Dermis microvascular lymphatic vessel endothelial cell (primary cell): Measurements from ENCODE around the gene KHNYN. TPM values are rescaled to one million over a fixed set of nuclear protein-coding genes. Genes with fewer than 3 reads are reported as not detected.

Experiments
- DNase-seq, 2 donors: peaks; one replicate each; pipeline versions ENCODE4 v3.0.0 to v3.0.0-alpha.2; 2010; ENCODE audit warnings: low read depth in 2 of 2
- total RNA-seq: library from RNA; depleted of rRNA; stranded (reverse); fragments of >200 nt; gene quantifications from 2 replicates; pipeline ENCODE4 v1.2.1, GENCODE V29; 2014

KHNYN gene
- total RNA-seq, 1 donor from 2014 or later: 36.2 TPM

GRCh38 chr14:24422261-24422660 lies 7.5 kb upstream of the KHNYN start:
- DNase-seq: no peak

GRCh38 chr14:24422694-24423601 lies 6.8 kb upstream of the KHNYN start:
- no peak for DNase-seq

DNA sequence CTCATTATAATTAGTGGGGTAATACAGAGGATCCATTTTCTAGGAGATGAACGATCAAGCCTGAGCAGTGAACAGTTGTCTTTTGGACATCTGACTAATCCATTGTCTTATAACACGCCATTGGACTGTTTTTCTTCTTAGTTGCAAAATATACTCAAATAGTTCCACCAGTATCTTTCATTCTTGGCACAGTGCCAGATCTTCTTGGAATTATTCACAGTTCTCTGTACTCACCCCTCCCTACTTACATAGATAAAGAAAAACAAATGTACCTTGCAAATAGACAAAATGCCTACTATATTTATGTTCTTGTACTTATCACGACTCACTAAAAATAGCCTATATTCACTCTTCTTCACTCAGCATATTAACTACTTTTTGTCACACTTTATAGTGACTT lies 4.0 kb upstream of the KHNYN start:
- peak; percentile 37 to 88 for DNase-seq

DNA sequence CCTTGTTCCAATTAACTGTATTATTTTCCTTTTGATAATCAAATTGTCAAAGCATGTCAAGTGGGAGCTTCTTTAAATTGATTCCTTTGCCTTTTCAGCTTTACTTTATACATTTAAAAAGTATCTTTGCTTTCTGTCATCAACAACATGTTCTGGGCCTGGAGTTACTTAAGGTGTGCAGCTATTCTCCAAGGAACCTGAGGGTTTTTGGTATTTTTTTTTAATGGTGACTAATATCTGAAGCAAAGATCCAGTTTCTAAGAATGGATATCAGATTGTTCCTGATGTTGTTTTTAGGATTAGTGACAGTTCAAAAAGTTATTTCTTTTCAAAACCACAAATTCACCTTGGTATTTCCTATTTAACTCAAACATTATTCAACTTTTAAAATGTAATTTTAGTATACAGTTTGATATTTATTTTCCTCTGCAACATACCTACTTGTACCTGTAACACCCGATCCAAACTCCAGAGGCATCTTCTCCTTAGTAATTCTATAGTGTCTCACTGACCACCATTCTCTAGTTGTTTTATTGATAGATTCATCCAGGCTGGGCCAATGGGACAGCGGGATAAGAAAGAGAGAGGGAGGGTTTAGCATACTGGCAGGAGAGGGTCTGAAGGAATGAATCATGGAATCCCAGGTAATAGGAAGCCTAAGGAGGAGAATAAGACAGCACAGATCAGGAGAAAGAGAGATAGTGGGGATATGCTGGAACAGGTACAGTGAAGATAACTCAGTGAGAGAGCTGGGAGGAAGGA lies 3.4 kb upstream of the KHNYN start:
- no peak for DNase-seq

GRCh38 chr14:24426912-24427536 lies 2.7 kb upstream of the KHNYN start:
- no peak for DNase-seq

DNA sequence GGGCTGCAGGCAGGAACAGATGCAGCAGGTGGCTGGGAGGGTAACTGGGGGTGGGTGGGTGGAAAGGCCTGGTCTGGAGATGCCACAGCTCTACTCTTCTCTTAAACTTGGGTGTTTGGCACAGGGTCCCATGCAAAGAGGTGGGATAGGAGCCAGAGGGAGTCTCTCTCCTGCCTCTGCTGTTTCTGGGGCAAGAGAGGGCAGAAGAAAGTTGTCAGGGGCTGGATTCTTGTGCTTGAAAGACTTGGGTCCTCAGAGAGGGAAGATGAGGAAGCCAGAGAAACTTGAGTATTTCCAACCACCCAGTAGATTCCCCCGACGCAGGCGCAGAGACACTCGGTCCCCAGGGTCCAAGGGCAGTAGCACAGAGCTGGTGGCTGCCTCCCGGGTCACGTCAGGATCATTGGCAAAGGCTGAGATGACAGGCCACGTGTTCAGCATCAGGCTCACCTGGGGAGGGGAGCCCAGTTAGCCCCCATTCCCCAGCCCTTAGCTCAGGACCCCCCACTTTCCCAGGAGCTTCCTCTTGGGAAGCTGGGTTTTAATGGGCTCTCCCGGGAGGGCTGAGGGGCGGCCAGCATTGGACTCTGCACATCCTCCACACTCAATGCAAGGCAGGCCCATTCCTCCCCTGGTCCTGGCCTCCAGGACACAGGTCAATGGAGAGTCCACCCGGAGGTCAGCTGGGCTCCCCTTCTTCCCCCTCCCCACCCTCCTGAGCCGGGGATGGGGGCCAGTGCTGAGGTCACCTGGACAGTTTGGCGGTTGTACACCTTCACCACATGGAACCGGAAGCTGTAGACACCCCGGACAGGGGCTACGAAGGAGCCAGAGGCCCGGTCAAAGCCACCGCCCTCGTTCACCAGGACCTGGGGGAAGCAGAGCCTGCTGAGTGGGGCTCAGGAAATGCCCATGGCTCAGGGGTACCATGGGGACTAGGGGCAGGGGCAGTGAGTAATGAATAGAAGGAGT lies 1.9 kb upstream of the KHNYN start:
- DNase-seq: no peak

- DNase-seq: no peak
These were observed 943 bp upstream of the KHNYN start for GRCh38 chr14:24428628-24429394.

- peak in 1 of 2 donors; percentile 82 for DNase-seq
These were observed 458 bp downstream of the KHNYN start for GRCh38 chr14:24430143-24430681.

DNA sequence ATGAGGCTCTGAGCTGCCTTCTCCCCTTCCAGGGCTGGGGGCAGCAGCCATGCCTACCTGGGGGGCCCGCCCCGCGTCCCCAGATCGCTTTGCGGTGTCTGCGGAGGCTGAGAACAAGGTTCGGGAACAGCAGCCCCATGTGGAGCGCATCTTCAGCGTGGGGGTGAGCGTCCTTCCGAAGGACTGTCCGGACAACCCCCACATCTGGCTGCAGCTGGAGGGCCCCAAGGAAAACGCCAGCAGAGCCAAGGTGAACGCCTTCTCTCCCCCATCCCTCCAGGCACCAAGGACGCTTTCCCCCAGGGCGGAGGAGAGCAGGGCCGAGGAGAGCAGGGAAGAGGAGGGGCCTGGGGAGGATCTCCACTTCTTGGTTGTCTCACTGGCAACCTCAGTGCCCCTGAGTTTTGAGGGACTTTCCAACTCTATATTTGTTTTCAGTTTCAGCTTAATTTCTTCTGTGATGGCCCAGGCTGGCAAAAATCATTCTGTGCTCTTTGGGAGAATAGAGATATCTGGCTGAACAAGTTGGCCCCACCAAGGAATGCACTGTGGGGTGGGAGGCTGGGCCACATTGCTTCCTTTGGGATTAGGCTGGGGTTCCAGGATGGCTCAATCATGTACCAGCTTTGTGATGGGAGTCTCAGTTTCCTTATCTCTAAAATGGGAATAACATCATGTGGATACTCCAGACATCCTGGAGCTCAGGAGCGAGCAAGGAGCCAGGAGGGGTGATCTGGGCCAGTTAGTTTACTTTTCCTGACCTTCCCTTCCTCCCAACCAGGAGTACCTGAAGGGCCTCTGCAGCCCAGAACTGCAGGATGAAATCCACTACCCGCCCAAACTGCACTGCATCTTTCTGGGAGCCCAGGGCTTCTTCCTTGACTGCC lies 1.2 kb downstream of the KHNYN start:
- DNase-seq: peak in 1 of 2 donors; percentile 57

DNA sequence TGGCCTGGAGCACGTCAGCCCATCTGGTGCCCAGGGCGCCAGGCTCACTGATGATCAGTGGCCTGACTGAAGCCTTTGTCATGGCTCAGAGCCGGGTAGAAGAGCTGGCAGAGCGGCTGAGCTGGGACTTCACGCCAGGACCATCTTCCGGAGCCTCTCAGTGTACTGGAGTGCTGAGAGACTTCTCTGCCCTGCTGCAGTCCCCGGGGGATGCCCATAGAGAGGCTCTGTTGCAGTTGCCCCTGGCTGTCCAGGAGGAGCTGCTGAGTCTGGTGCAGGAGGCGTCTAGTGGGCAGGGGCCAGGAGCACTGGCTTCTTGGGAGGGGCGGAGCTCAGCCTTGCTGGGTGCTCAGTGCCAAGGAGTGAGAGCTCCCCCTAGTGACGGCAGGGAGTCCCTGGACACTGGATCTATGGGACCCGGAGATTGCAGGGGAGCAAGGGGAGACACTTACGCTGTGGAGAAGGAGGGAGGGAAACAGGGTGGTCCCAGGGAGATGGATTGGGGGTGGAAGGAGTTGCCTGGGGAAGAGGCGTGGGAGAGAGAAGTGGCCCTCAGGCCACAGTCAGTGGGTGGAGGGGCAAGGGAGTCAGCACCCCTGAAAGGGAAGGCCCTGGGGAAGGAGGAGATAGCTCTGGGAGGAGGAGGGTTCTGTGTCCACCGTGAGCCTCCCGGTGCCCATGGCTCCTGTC lies 2.0 kb downstream of the KHNYN start:
- DNase-seq: peak; percentile 69 to 95

GRCh38 chr14:24432259-24433131 lies 2.7 kb downstream of the KHNYN start:
- DNase-seq: no peak

DNA sequence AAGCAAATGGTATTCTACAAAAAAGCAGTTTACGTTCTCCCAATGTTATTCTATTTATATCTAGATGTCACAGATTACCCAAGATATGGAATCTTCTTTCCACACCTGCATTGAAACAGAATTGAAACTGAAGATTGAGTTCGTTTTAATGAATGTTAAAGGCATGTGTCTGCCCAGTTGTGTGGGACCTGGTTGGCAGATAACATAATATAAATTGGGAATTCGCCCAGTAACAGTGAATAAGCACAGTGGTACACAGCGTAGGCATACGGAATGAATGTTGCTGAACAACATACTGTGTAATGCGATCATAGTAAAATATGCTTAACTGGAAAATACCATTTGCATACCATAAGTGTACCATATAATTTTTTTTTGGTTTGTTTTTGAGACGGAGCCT lies 4.3 kb downstream of the KHNYN start:
- no peak for DNase-seq

- DNase-seq: no peak
These were observed 4.9 kb downstream of the KHNYN start for GRCh38 chr14:24434676-24435075.

- DNase-seq: no peak
These were observed 5.5 kb downstream of the KHNYN start for GRCh38 chr14:24435192-24435810.

DNA sequence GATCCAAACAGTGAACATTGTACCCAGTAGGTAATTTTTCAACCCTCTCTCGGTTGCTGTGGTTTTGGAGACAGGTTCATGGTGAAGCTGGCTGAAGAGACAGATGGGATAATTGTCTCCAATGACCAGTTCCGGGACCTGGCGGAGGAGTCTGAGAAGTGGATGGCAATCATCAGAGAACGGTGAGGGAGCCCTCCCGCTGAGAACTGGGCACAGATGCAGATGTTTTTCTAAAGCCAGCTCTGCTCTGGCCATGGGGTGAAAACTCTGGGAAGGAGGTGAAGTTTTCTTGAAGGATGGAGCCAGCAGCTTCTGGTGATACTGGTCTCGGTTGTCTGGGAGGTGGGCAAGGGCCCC lies 6.2 kb downstream of the KHNYN start:
- DNase-seq: no peak

GRCh38 chr14:24436355-24437019 lies 6.7 kb downstream of the KHNYN start:
- DNase-seq: peak; percentile 98
